ENCODE results near the gene CPNE4.

CPNE4 gene

GRCh38 chr3:131692356-131692755 is 342.5 kb downstream of the CPNE4 start:
- H3K4me1 ChIP-seq (ENCODE audit: control insufficient read depth, insufficient read depth, low read length) = peaks cover 3% of the 10 kb centered on the region
- H3K9ac ChIP-seq (ENCODE audit: low read depth, low read length) = no peak overlapping the region
- H3K9me3 ChIP-seq (replicated peaks; ENCODE audit: low read length) = no peaks in the 10 kb centered on the region

GRCh38 chr3:131690800-131691199 is 344.0 kb downstream of the CPNE4 start:
- Histone ChIP-seq H3K4me1 (ENCODE audit: control insufficient read depth, insufficient read depth, low read length) (peaks cover 3% of the 10 kb centered on the region), H3K9me3 (replicated peaks; ENCODE audit: low read length) (no peaks in the 10 kb centered on the region)

More at GRCh38 chr3:131692356-131692755, 342.5 kb downstream of the CPNE4 start:
- no peak overlapping the region for H3K4me2 ChIP-seq (ENCODE audit: low read length)
- H3K36me3 ChIP-seq (ENCODE audit: insufficient read depth, low read length) = no peaks in the 10 kb centered on the region
- no peaks in the 10 kb centered on the region for H3K27me3 ChIP-seq (ENCODE audit: control insufficient read depth, insufficient read depth, low read length)
- no peak overlapping the region for H3K4me3 ChIP-seq (ENCODE audit: low read length)

GRCh38 chr3:131688370-131688769 is 346.4 kb downstream of the CPNE4 start:
- Histone ChIP-seq H3K27me3 (ENCODE audit: control insufficient read depth, insufficient read depth, low read length) (no peaks in the 10 kb centered on the region), H3K36me3 (ENCODE audit: insufficient read depth, low read length) (no peaks in the 10 kb centered on the region), H3K4me3 (ENCODE audit: low read length) (no peak overlapping the region), H3K9ac (ENCODE audit: low read depth, low read length) (no peak overlapping the region), H3K4me1 (ENCODE audit: control insufficient read depth, insufficient read depth, low read length) (peaks cover 3% of the 10 kb centered on the region), H3K4me2 (ENCODE audit: low read length) (no peak overlapping the region), H3K9me3 (replicated peaks; ENCODE audit: low read length) (no peaks in the 10 kb centered on the region)

More at GRCh38 chr3:131690800-131691199, 344.0 kb downstream of the CPNE4 start:
- no peaks in the 10 kb centered on the region for H3K27me3 ChIP-seq (ENCODE audit: control insufficient read depth, insufficient read depth, low read length)
- H3K9ac ChIP-seq (ENCODE audit: low read depth, low read length) = no peak overlapping the region
- no peak overlapping the region for H3K4me2 ChIP-seq (ENCODE audit: low read length)
- no peak overlapping the region for H3K4me3 ChIP-seq (ENCODE audit: low read length)
- H3K36me3 ChIP-seq (ENCODE audit: insufficient read depth, low read length) = no peaks in the 10 kb centered on the region

GRCh38 chr3:131669600-131669999 is 365.2 kb downstream of the CPNE4 start:
- no peak overlapping the region for H3K9ac ChIP-seq (ENCODE audit: low read depth, low read length)
- no peaks in the 10 kb centered on the region for H3K36me3 ChIP-seq (ENCODE audit: insufficient read depth, low read length)
- H3K4me1 ChIP-seq (ENCODE audit: control insufficient read depth, insufficient read depth, low read length) = no peaks in the 10 kb centered on the region
- H3K4me2 ChIP-seq (ENCODE audit: low read length) = no peak overlapping the region
- no peak overlapping the region for H3K4me3 ChIP-seq (ENCODE audit: low read length)
- H3K27me3 ChIP-seq (ENCODE audit: control insufficient read depth, insufficient read depth, low read length) = no peaks in the 10 kb centered on the region
- no peaks in the 10 kb centered on the region for H3K9me3 ChIP-seq (replicated peaks; ENCODE audit: low read length)

GRCh38 chr3:131658771-131659170 is 376.0 kb downstream of the CPNE4 start:
- Histone ChIP-seq H3K4me3 (ENCODE audit: low read length) (no peak overlapping the region), H3K9ac (ENCODE audit: low read depth, low read length) (no peak overlapping the region), H3K36me3 (ENCODE audit: insufficient read depth, low read length) (no peaks in the 10 kb centered on the region), H3K9me3 (replicated peaks; ENCODE audit: low read length) (no peaks in the 10 kb centered on the region), H3K4me1 (ENCODE audit: control insufficient read depth, insufficient read depth, low read length) (no peaks in the 10 kb centered on the region), H3K4me2 (ENCODE audit: low read length) (no peak overlapping the region), H3K27me3 (ENCODE audit: control insufficient read depth, insufficient read depth, low read length) (no peaks in the 10 kb centered on the region)

GRCh38 chr3:131658115-131658514 is 376.7 kb downstream of the CPNE4 start:
- Histone ChIP-seq H3K9me3 (replicated peaks; ENCODE audit: low read length) (no peaks in the 10 kb centered on the region), H3K9ac (ENCODE audit: low read depth, low read length) (no peak overlapping the region), H3K4me1 (ENCODE audit: control insufficient read depth, insufficient read depth, low read length) (no peaks in the 10 kb centered on the region), H3K4me3 (ENCODE audit: low read length) (no peak overlapping the region), H3K4me2 (ENCODE audit: low read length) (no peak overlapping the region), H3K36me3 (ENCODE audit: insufficient read depth, low read length) (no peaks in the 10 kb centered on the region), H3K27me3 (ENCODE audit: control insufficient read depth, insufficient read depth, low read length) (no peaks in the 10 kb centered on the region)

GRCh38 chr3:131655070-131655690 is 379.6 kb downstream of the CPNE4 start:
- H3K36me3 ChIP-seq (ENCODE audit: insufficient read depth, low read length) = no peaks in the 10 kb centered on the region
- no peaks in the 10 kb centered on the region for H3K9me3 ChIP-seq (replicated peaks; ENCODE audit: low read length)

GRCh38 chr3:131645638-131646037 is 389.2 kb downstream of the CPNE4 start:
- Histone ChIP-seq H3K27me3 (ENCODE audit: control insufficient read depth, insufficient read depth, low read length) (no peaks in the 10 kb centered on the region), H3K9ac (ENCODE audit: low read depth, low read length) (no peak overlapping the region), H3K36me3 (ENCODE audit: insufficient read depth, low read length) (no peaks in the 10 kb centered on the region), H3K9me3 (replicated peaks; ENCODE audit: low read length) (no peaks in the 10 kb centered on the region), H3K4me2 (ENCODE audit: low read length) (no peak overlapping the region), H3K4me1 (ENCODE audit: control insufficient read depth, insufficient read depth, low read length) (no peaks in the 10 kb centered on the region), H3K4me3 (ENCODE audit: low read length) (no peak overlapping the region)

More at GRCh38 chr3:131655070-131655690, 379.6 kb downstream of the CPNE4 start:
- Histone ChIP-seq H3K4me2 (ENCODE audit: low read length) (no peak overlapping the region), H3K27me3 (ENCODE audit: control insufficient read depth, insufficient read depth, low read length) (no peaks in the 10 kb centered on the region), H3K9ac (ENCODE audit: low read depth, low read length) (no peak overlapping the region), H3K4me1 (ENCODE audit: control insufficient read depth, insufficient read depth, low read length) (no peaks in the 10 kb centered on the region), H3K4me3 (ENCODE audit: low read length) (no peak overlapping the region)

GRCh38 chr3:131636266-131636775 is 398.5 kb downstream of the CPNE4 start:
- Histone ChIP-seq H3K9ac (ENCODE audit: low read depth, low read length) (no peak overlapping the region), H3K36me3 (ENCODE audit: insufficient read depth, low read length) (no peaks in the 10 kb centered on the region), H3K4me3 (ENCODE audit: low read length) (no peak overlapping the region), H3K9me3 (replicated peaks; ENCODE audit: low read length) (no peaks in the 10 kb centered on the region), H3K27me3 (ENCODE audit: control insufficient read depth, insufficient read depth, low read length) (no peaks in the 10 kb centered on the region), H3K4me2 (ENCODE audit: low read length) (no peak overlapping the region), H3K4me1 (ENCODE audit: control insufficient read depth, insufficient read depth, low read length) (no peaks in the 10 kb centered on the region)

- Histone ChIP-seq H3K27me3 (ENCODE audit: control insufficient read depth, insufficient read depth, low read length) (no peaks in the 10 kb centered on the region), H3K9me3 (replicated peaks; ENCODE audit: low read length) (no peaks in the 10 kb centered on the region), H3K9ac (ENCODE audit: low read depth, low read length) (no peak overlapping the region)
Observed at GRCh38 chr3:131630807-131631206, 404.0 kb downstream of the CPNE4 start.

GRCh38 chr3:131630097-131630496 is 404.7 kb downstream of the CPNE4 start:
- Histone ChIP-seq H3K9me3 (replicated peaks; ENCODE audit: low read length) (no peaks in the 10 kb centered on the region), H3K9ac (ENCODE audit: low read depth, low read length) (no peak overlapping the region), H3K4me3 (ENCODE audit: low read length) (no peak overlapping the region), H3K27me3 (ENCODE audit: control insufficient read depth, insufficient read depth, low read length) (no peaks in the 10 kb centered on the region), H3K4me1 (ENCODE audit: control insufficient read depth, insufficient read depth, low read length) (no peaks in the 10 kb centered on the region), H3K4me2 (ENCODE audit: low read length) (no peak overlapping the region), H3K36me3 (ENCODE audit: insufficient read depth, low read length) (no peaks in the 10 kb centered on the region)

More at GRCh38 chr3:131630807-131631206, 404.0 kb downstream of the CPNE4 start:
- H3K4me2 ChIP-seq (ENCODE audit: low read length) = no peak overlapping the region
- no peaks in the 10 kb centered on the region for H3K4me1 ChIP-seq (ENCODE audit: control insufficient read depth, insufficient read depth, low read length)
- H3K4me3 ChIP-seq (ENCODE audit: low read length) = no peak overlapping the region
- H3K36me3 ChIP-seq (ENCODE audit: insufficient read depth, low read length) = no peaks in the 10 kb centered on the region

- H3K36me3 ChIP-seq (ENCODE audit: insufficient read depth, low read length) = no peaks in the 10 kb centered on the region
- H3K27me3 ChIP-seq (ENCODE audit: control insufficient read depth, insufficient read depth, low read length) = no peaks in the 10 kb centered on the region
- no peaks in the 10 kb centered on the region for H3K4me1 ChIP-seq (ENCODE audit: control insufficient read depth, insufficient read depth, low read length)
- no peak overlapping the region for H3K9ac ChIP-seq (ENCODE audit: low read depth, low read length)
- no peaks in the 10 kb centered on the region for H3K9me3 ChIP-seq (replicated peaks; ENCODE audit: low read length)
- no peak overlapping the region for H3K4me3 ChIP-seq (ENCODE audit: low read length)
- H3K4me2 ChIP-seq (ENCODE audit: low read length) = no peak overlapping the region
Observed at GRCh38 chr3:131623431-131623830, 411.4 kb downstream of the CPNE4 start.

All from skeletal muscle satellite cell (primary cell).